Measurements from ENCODE around the gene GRK5. TPM values are rescaled to one million over a fixed set of nuclear protein-coding genes. Genes with fewer than 3 reads are reported as not detected.

The GRK5 gene
- total RNA-seq, 1 donor from 2014 or later: 21.3 TPM

- no peak overlapping the region for H3K4me3 Mint-ChIP-seq
- no peak for TF ChIP-seq CTCF (IDR thresholded peaks at IDR 0.05)
- ChIA-PET POLR2A (interaction anchor here (1.0 to 2.5 kb wide), 3 partner anchors 9 to 99 kb away, joined by 3 to 11 read pairs (median 5); no protein-coding TSS in a partner anchor), CTCF (no interaction called here)
- no peaks in the 10 kb centered on the region for H3K27me3 Mint-ChIP-seq
- intact Hi-C loops (cut with micrococcal nuclease): no loop called here
- peak overlapping the region; percentile 69 for H3K27ac Mint-ChIP-seq
- peaks cover 22% of the 10 kb centered on the region for H3K36me3 Mint-ChIP-seq (ENCODE audit: low read depth)
- no peaks in the 10 kb centered on the region for H3K9me3 Mint-ChIP-seq
- DNase-seq: no peak
- ATAC-seq (ENCODE audit: low read depth): no peak
- H3K4me1 Mint-ChIP-seq: peaks cover 34% of the 10 kb centered on the region
Measured at GRCh38 chr10:119405520-119405807, 198.1 kb downstream of the GRK5 start.

GRCh38 chr10:119406137-119406536, 198.8 kb downstream of the GRK5 start:
- no peaks in the 10 kb centered on the region for H3K9me3 Mint-ChIP-seq
- H3K27me3 Mint-ChIP-seq: no peaks in the 10 kb centered on the region
- H3K27ac Mint-ChIP-seq: no peak overlapping the region
- peaks cover 23% of the 10 kb centered on the region for H3K36me3 Mint-ChIP-seq (ENCODE audit: low read depth)
- ChIA-PET CTCF (interaction anchor here (1.1 to 2.0 kb wide), 3 partner anchors 197 to 207 kb away, joined by 3 to 11 read pairs (median 4); partner anchors contain the start of gene GRK5), POLR2A (interaction anchor here (1.3 to 2.5 kb wide), 4 partner anchors 10 to 199 kb away, joined by 3 to 11 read pairs (median 4); partner anchors contain the start of gene GRK5)
- H3K4me1 Mint-ChIP-seq: peaks cover 34% of the 10 kb centered on the region
- no peak for ATAC-seq (ENCODE audit: low read depth)
- DNase-seq: no peak
- intact Hi-C loops (cut with micrococcal nuclease): no loop called here
- no peak for TF ChIP-seq CTCF (IDR thresholded peaks at IDR 0.05)
- no peak overlapping the region for H3K4me3 Mint-ChIP-seq

- Mint-ChIP-seq H3K4me3 (no peak overlapping the region), H3K27me3 (no peaks in the 10 kb centered on the region), H3K36me3 (ENCODE audit: low read depth) (peaks cover 26% of the 10 kb centered on the region), H3K27ac (peak overlapping the region; percentile 57), H3K4me1 (peaks cover 34% of the 10 kb centered on the region), H3K9me3 (no peaks in the 10 kb centered on the region)
- ATAC-seq (ENCODE audit: low read depth) (no peak), DNase-seq (no peak)
- intact Hi-C loops (cut with micrococcal nuclease): no loop called here
- no peak for TF ChIP-seq CTCF (IDR thresholded peaks at IDR 0.05)
- ChIA-PET CTCF (interaction anchor here (1.1 to 2.0 kb wide), 4 partner anchors 83 to 207 kb away, joined by 3 to 11 read pairs (median 4); partner anchors contain the start of gene GRK5), POLR2A (interaction anchor here (0.5 to 2.5 kb wide), 7 partner anchors 11 to 245 kb away, joined by 3 to 11 read pairs (median 3); partner anchors contain the start of gene GRK5)
Measured at GRCh38 chr10:119406601-119407253, 199.4 kb downstream of the GRK5 start.

- CTCF ChIA-PET: interaction anchor here (1.1 to 2.0 kb wide), 4 partner anchors 82 to 208 kb away, joined by 3 to 11 read pairs (median 4); partner anchors contain the start of gene GRK5
- Mint-ChIP-seq H3K4me3 (no peak overlapping the region), H3K4me1 (peaks cover 34% of the 10 kb centered on the region), H3K9me3 (no peaks in the 10 kb centered on the region), H3K27ac (peak overlapping the region; percentile 57), H3K27me3 (no peaks in the 10 kb centered on the region), H3K36me3 (ENCODE audit: low read depth) (peaks cover 21% of the 10 kb centered on the region)
- DNase-seq (no peak), ATAC-seq (ENCODE audit: low read depth) (peak; percentile 37)
- intact Hi-C loops (cut with micrococcal nuclease): no loop called here
- no peak for TF ChIP-seq CTCF (IDR thresholded peaks at IDR 0.05)
- POLR2A ChIA-PET: interaction anchor here (0.5 to 2.5 kb wide), 7 partner anchors 11 to 302 kb away, joined by 3 to 11 read pairs (median 3); partner anchors contain the start of gene GRK5
Measured at GRCh38 chr10:119407254-119407777, 199.9 kb downstream of the GRK5 start.

- TF ChIP-seq CTCF (IDR thresholded peaks at IDR 0.05): no peak
- Mint-ChIP-seq H3K27ac (no peak overlapping the region), H3K9me3 (no peaks in the 10 kb centered on the region), H3K4me1 (peaks cover 34% of the 10 kb centered on the region), H3K27me3 (no peaks in the 10 kb centered on the region), H3K4me3 (no peak overlapping the region), H3K36me3 (ENCODE audit: low read depth) (peaks cover 26% of the 10 kb centered on the region)
- intact Hi-C loops (cut with micrococcal nuclease): no loop called here
- DNase-seq (no peak), ATAC-seq (ENCODE audit: low read depth) (no peak)
- POLR2A ChIA-PET: interaction anchor here (0.6 to 2.5 kb wide), 3 partner anchors 12 to 303 kb away, joined by 3 to 11 read pairs (median 4); no protein-coding TSS in a partner anchor
- CTCF ChIA-PET: interaction anchor here (1.4 to 2.0 kb wide), 2 partner anchors 82 to 201 kb away, joined by 4 to 11 read pairs; partner anchors contain the start of gene GRK5
Measured at GRCh38 chr10:119408072-119408471, 200.7 kb downstream of the GRK5 start.

Data from activated B cell treated with CpG ODN at 0.5 μM for 24 hours (primary cell).